ENCODE measurements around the gene KRT26. TPM values are rescaled to one million over a fixed set of nuclear protein-coding genes. Genes with fewer than 3 reads are reported as not detected.

Gene KRT26
- total and polyA plus RNA-seq, 2 of the 13 experiments (the other 11 are each of a cell fraction or from before 2014, with no cell fraction given) = not detected

GRCh38 chr17:40734018-40734417 lies 38.0 kb downstream of the KRT26 start:
- FAIRE-seq (no peak), DNase-seq (ENCODE audit: low spot score) (no peak), ATAC-seq (no peak)
- TF ChIP-seq ZNF280B (CRISPR knock-in tag; IDR thresholded peaks at IDR 0.05; ENCODE audit: borderline replicate concordance) (no peak), KLF11 (CRISPR knock-in tag; IDR thresholded peaks at IDR 0.05) (no peak), GMEB1 (CRISPR knock-in tag; IDR thresholded peaks at IDR 0.05; ENCODE audit: borderline replicate concordance) (no peak), ZSCAN30 (CRISPR knock-in tag; IDR thresholded peaks at IDR 0.05) (no peak), DBP (CRISPR knock-in tag; IDR thresholded peaks at IDR 0.05; ENCODE audit: not compliant biosample characterization) (no peak), ZNF550 (CRISPR knock-in tag; IDR thresholded peaks at IDR 0.05; ENCODE audit: borderline replicate concordance) (no peak), ZNF598 (CRISPR knock-in tag; IDR thresholded peaks at IDR 0.05; ENCODE audit: borderline replicate concordance) (no peak), NCOA5 (CRISPR knock-in tag; IDR thresholded peaks at IDR 0.05) (no peak), EEA1 (CRISPR knock-in tag; IDR thresholded peaks at IDR 0.05; ENCODE audit: borderline replicate concordance) (no peak), ZNF20 (CRISPR knock-in tag; IDR thresholded peaks at IDR 0.05) (no peak), ZNF512B (CRISPR knock-in tag; IDR thresholded peaks at IDR 0.05; ENCODE audit: borderline replicate concordance) (no peak), RFXANK (CRISPR knock-in tag; IDR thresholded peaks at IDR 0.05) (no peak)
- Histone ChIP-seq H3K27me3 (ENCODE audit: control insufficient read depth in 1 of 2, insufficient read depth in 2 of 2, low read length in 2 of 2) (0 out of 5 replicates have a peak, but pooled peaks cover 0 to 2% of the 10 kb centered on the region in 2 experiments), H2AFZ (ENCODE audit: low read length) (no peak overlapping the region), H3K27ac (ENCODE audit: extremely low read length, insufficient read depth, low read length) (no peak overlapping the region), H3K9me3 (ENCODE audit: low read length) (no peaks in the 10 kb centered on the region), H3K4me1 (ENCODE audit: insufficient read depth, low read length) (no peaks in the 10 kb centered on the region), H3K4me2 (ENCODE audit: low read depth, low read length) (no peak overlapping the region), H3K4me3 (replicated peaks in 1 of 3; ENCODE audit: insufficient read depth in 1 of 3, low read depth in 2 of 3, low read length in 3 of 3) (no peak overlapping the region), H4K20me1 (ENCODE audit: insufficient read depth, low read length) (no peaks in the 10 kb centered on the region), H3K9ac (ENCODE audit: insufficient read depth, low read depth, low read length) (no peak overlapping the region), H3K79me2 (ENCODE audit: insufficient read depth, low read length) (no peaks in the 10 kb centered on the region), H3K36me3 (replicated peaks in 1 of 2; ENCODE audit: control insufficient read depth in 1 of 2, insufficient read depth in 2 of 2, low read length in 2 of 2) (no peaks in the 10 kb centered on the region)
- in situ Hi-C loops (cut with HindIII; ENCODE audit: extremely low pct_ligation_motif_present, low pct_unique_long_range_greater_than_20kb) (no loop called here), intact Hi-C loops (cut with micrococcal nuclease; ENCODE audit: unreplicated experiment) (no loop called here)
- whole genome bisulfite sequencing (ENCODE audit: low lambda C conversion rate) = 70% methylated on average over 5 of the region's 6 CpGs
- ChIA-PET POLR2A (no interaction called here), CTCF (ENCODE audit: low intra/inter-chr PET ratio, low total read pairs) (no interaction called here)
- BruUV-seq (replicated peaks) = no TSS peak
